ENCODE data around the gene ELN. TPM values are rescaled to one million over a fixed set of nuclear protein-coding genes. Genes with fewer than 3 reads are reported as not detected.

ELN gene
- total RNA-seq, 1 donor from 2014 or later, result 0.47 TPM

- H3K27ac Mint-ChIP-seq, result peak overlapping the region; percentile 53
- H3K9ac ChIP-seq, result no peak overlapping the region
- no peak overlapping the region for H3K4me2 ChIP-seq
- peaks cover under 1% of the 10 kb centered on the region for H3K27me3 ChIP-seq
- H3F3A ChIP-seq (ENCODE audit: low read depth), result peaks cover 10% of the 10 kb centered on the region
- H3K4me1 ChIP-seq, result peaks cover 32% of the 10 kb centered on the region
- no peaks in the 10 kb centered on the region for H3K79me2 ChIP-seq (ENCODE audit: low read depth)
- H3K36me3 ChIP-seq, result no peaks in the 10 kb centered on the region
- no peaks in the 10 kb centered on the region for H3K36me3 Mint-ChIP-seq
- H4K20me1 ChIP-seq (ENCODE audit: low read depth), result peaks cover 2% of the 10 kb centered on the region
- H2AFZ ChIP-seq (replicated peaks), result no peak overlapping the region
- peak overlapping the region; percentile 28 for H3K4me3 Mint-ChIP-seq
- DNase-seq (ENCODE audit: low spot score), result no peak
- peaks cover 51% of the 10 kb centered on the region for H3K4me1 Mint-ChIP-seq
- H3K27me3 Mint-ChIP-seq (ENCODE audit: insufficient read depth, low read depth), result peaks cover 14% of the 10 kb centered on the region
- TF ChIP-seq CTCF (IDR thresholded peaks at IDR 0.05) (no peak), EZH2phosphoT487 (IDR thresholded peaks at IDR 0.05) (no peak), EZH2 (IDR thresholded peaks at IDR 0.05) (no peak)
- no peak overlapping the region for H3K4me3 ChIP-seq
- H3K9me3 ChIP-seq (ENCODE audit: low read depth), result no peaks in the 10 kb centered on the region
- no peaks in the 10 kb centered on the region for H3K9me3 Mint-ChIP-seq
- H3K27ac ChIP-seq, result no peak overlapping the region
Observed at GRCh38 chr7:74031403-74032190, 3.6 kb downstream of the ELN start.

GRCh38 chr7:74032191-74032490 lies 4.2 kb downstream of the ELN start:
- no peak overlapping the region for H3K9ac ChIP-seq
- peaks cover 48% of the 10 kb centered on the region for H3K4me1 Mint-ChIP-seq
- no peak overlapping the region for H3K27ac ChIP-seq
- TF ChIP-seq EZH2 (IDR thresholded peaks at IDR 0.05) (no peak), EZH2phosphoT487 (IDR thresholded peaks at IDR 0.05) (no peak), CTCF (IDR thresholded peaks at IDR 0.05) (no peak)
- no peaks in the 10 kb centered on the region for H3K9me3 ChIP-seq (ENCODE audit: low read depth)
- H3K36me3 ChIP-seq, result no peaks in the 10 kb centered on the region
- no peak overlapping the region for H2AFZ ChIP-seq (replicated peaks)
- H3K27me3 Mint-ChIP-seq (ENCODE audit: insufficient read depth, low read depth), result peaks cover 13% of the 10 kb centered on the region
- no peak overlapping the region for H3K4me3 ChIP-seq
- peaks cover 10% of the 10 kb centered on the region for H3F3A ChIP-seq (ENCODE audit: low read depth)
- H3K9me3 Mint-ChIP-seq, result no peaks in the 10 kb centered on the region
- H3K36me3 Mint-ChIP-seq, result no peaks in the 10 kb centered on the region
- H3K4me2 ChIP-seq, result no peak overlapping the region
- H3K4me3 Mint-ChIP-seq, result peak overlapping the region; percentile 28
- no peaks in the 10 kb centered on the region for H3K27me3 ChIP-seq
- H3K4me1 ChIP-seq, result peaks cover 32% of the 10 kb centered on the region
- no peak for DNase-seq (ENCODE audit: low spot score)
- no peaks in the 10 kb centered on the region for H3K79me2 ChIP-seq (ENCODE audit: low read depth)
- peak overlapping the region; percentile 53 for H3K27ac Mint-ChIP-seq
- peaks cover 2% of the 10 kb centered on the region for H4K20me1 ChIP-seq (ENCODE audit: low read depth)

GRCh38 chr7:74032624-74033371 lies 4.8 kb downstream of the ELN start:
- H3K9me3 Mint-ChIP-seq, result no peaks in the 10 kb centered on the region
- no peaks in the 10 kb centered on the region for H3K36me3 ChIP-seq
- H3K4me1 Mint-ChIP-seq, result peaks cover 46% of the 10 kb centered on the region
- H3K27me3 Mint-ChIP-seq (ENCODE audit: insufficient read depth, low read depth), result peaks cover 12% of the 10 kb centered on the region
- no peaks in the 10 kb centered on the region for H3K79me2 ChIP-seq (ENCODE audit: low read depth)
- no peaks in the 10 kb centered on the region for H3K9me3 ChIP-seq (ENCODE audit: low read depth)
- TF ChIP-seq EZH2phosphoT487 (IDR thresholded peaks at IDR 0.05) (no peak), EZH2 (IDR thresholded peaks at IDR 0.05) (no peak), CTCF (IDR thresholded peaks at IDR 0.05) (no peak)
- no peaks in the 10 kb centered on the region for H3K27me3 ChIP-seq
- H3K27ac Mint-ChIP-seq, result peak overlapping the region; percentile 72
- peaks cover 10% of the 10 kb centered on the region for H3F3A ChIP-seq (ENCODE audit: low read depth)
- H3K36me3 Mint-ChIP-seq, result no peaks in the 10 kb centered on the region
- no peak overlapping the region for H3K4me3 ChIP-seq
- H3K9ac ChIP-seq, result no peak overlapping the region
- H3K4me2 ChIP-seq, result no peak overlapping the region
- H3K4me3 Mint-ChIP-seq, result no peak overlapping the region
- peaks cover 27% of the 10 kb centered on the region for H3K4me1 ChIP-seq
- no peak overlapping the region for H3K27ac ChIP-seq
- DNase-seq (ENCODE audit: low spot score), result no peak
- H4K20me1 ChIP-seq (ENCODE audit: low read depth), result peaks cover 2% of the 10 kb centered on the region
- no peak overlapping the region for H2AFZ ChIP-seq (replicated peaks)
